Kidney capillary endothelial cell (primary cell): ENCODE measurements around the gene XKR3.
"Not testable (repeated sequence)": the region's sequence is repeated elsewhere in the genome, so short reads cannot be mapped to it uniquely, and the experiment has no call there.

Source experiments
- DNase-seq: peaks from one replicate; pipeline ENCODE4 v3.0.0-alpha.2; 2018; ENCODE audit warnings: low spot score

XKR3 gene

GRCh38 chr22:16824716-16825687, at the start of gene XKR3:
Gene XKR3, minus strand, starts transcription at chr22:16825411. Its CDS starts 17,338 bp downstream, at chr22:16808073.
- DNase-seq: no peak

DNA sequence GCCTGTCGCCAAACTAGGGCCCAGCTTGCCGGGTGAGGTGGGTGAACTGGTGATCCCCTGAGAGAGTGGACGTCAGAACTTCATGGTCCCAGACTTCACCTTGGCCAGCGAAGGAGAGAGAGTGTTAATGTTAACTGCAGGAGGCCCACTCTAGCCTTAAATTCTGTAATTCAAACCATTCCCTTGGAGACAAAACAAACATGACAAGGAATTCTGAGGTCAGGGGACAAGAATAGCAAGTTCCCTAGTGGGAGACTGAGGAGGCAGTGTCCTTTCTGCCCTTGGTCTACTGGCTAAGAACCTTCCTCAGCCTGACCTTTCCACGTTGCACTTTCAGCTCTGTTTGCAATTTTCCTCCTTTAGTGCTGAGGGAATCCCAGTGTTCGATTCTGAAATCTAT, 44.4 kb upstream of the XKR3 start:
- not testable (repeated sequence) for DNase-seq

DNA sequence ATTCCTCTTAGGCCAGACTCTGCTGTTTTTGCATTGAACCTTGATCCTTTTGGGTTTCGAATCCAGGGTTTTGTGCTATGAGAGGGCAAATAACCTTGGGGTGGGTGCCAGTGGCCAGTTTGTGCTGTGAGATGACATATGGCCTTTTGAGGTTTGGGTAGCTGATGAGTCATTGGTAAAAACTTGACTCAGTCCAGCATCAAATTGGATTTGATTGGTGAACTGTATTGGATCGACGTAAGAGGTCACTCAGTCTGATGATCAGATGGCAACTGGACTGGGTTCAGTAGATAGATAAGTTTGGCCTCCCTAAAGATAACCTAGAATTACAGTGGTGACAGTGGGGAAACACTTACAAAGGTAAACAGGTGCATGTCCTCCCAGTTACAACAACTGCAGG, 41.0 kb upstream of the XKR3 start:
- DNase-seq: no peak

GRCh38 chr22:16856851-16857250, 31.6 kb upstream of the XKR3 start:
- not testable (repeated sequence) for DNase-seq

GRCh38 chr22:16854631-16855030, 29.4 kb upstream of the XKR3 start:
- no peak for DNase-seq

GRCh38 chr22:16851268-16851996, 26.2 kb upstream of the XKR3 start:
- not testable (repeated sequence) for DNase-seq

DNA sequence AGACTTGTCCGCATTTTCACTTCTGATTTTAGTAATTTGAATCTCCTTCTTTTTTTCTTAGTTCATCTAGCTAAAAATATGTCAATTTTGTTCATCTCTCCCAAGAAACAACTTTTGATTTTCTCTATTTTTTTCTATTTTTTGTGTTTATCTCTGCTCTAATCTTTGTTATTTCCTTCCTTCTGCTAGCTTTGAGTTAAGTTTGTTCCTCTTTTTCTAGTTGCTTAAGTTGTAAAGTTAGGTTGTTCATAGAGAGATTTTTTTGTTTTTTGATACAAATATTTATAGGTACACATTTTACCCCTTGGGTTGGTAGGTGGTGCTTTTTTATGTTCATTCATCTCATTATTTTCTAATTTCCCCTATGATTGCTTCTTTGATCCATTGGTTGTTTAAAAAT, 22.1 kb upstream of the XKR3 start:
- DNase-seq: no peak

GRCh38 chr22:16845881-16846280, 20.7 kb upstream of the XKR3 start:
- no peak for DNase-seq

DNA sequence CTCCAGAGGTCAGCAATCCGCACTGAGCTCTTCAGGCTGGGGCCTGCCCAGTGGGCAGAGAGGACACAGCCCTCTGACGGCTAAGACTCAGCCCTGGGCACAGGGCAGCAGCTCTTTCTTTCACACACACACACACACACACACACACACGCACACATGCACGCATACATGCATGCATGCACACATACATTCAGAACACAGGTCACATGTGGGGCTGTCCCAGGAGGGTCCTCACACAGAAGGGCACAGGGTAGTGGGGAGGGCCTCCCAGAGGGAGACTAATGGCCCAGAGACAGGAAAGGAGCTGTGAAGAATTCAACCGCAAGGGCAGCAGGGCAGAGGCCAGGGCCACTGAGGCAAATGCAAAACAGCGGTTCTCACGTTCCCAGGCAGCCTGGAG, 20.3 kb upstream of the XKR3 start:
- no peak for DNase-seq

- DNase-seq: no peak
These were observed 19.3 kb upstream of the XKR3 start for GRCh38 chr22:16844529-16844928.

DNA sequence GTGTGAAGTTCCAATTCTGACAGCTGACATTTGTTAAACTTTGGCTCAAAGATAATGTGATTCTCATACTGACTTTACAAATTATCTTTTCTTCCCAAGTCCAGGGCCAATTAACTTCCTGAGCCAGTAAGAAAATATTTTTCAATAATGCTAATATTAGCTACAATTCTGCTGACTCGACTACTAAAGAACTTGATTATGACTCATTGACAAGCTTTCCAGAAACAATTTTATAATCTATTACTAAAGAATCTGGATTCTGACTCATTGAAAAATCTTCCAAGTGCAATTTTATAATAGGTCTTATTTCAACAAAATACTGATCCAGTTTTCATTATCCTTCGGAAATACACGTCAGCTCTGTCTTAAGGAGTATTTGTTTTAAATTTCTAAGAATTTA, 12.9 kb upstream of the XKR3 start:
- no peak for DNase-seq

DNA sequence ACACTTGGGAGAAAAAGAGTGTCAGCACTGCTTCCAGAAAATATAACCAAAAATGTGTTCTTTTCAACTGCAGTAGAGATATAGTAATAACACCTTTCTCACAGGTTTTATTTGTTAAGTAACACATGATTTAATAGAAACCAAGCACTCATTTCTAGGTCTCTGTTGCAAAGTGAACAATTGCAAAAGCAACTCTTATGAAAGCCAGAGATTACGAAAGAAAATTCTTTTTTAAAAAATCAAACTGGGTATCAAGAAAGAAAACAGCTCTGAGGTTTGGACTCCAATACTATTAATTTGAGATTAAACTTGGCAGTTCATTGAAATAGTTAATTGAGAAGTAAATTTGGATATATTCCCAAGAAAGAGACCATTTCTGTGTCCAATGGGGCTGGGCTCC, 9.8 kb upstream of the XKR3 start:
- DNase-seq: no peak

- DNase-seq: no peak
These were observed 6.0 kb upstream of the XKR3 start for GRCh38 chr22:16831257-16831656.

DNA sequence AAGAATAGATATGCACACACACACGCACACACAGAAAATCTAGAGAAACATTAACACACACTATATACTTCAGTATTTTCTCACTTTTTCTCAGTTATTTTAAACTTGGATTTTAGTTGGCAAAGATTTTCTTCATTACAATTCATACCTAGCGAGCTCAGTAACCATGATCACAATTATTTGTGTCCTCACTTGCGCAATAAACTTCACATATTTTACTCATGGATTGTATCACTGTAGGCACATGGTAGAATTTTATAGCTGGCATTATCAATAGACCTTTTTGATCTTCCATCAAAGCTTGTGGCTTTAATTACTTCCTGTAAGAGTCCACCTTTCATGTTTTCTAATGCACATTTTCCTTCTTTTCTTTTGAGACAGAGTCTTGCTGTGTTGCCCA, 4.8 kb upstream of the XKR3 start:
- no peak for DNase-seq

GRCh38 chr22:16828876-16829275, 3.7 kb upstream of the XKR3 start:
- DNase-seq: no peak

- no peak for DNase-seq
These were observed 2.3 kb upstream of the XKR3 start for GRCh38 chr22:16827506-16827905.

- DNase-seq: no peak
These were observed 6.0 kb downstream of the XKR3 start for GRCh38 chr22:16819249-16819648.

DNA sequence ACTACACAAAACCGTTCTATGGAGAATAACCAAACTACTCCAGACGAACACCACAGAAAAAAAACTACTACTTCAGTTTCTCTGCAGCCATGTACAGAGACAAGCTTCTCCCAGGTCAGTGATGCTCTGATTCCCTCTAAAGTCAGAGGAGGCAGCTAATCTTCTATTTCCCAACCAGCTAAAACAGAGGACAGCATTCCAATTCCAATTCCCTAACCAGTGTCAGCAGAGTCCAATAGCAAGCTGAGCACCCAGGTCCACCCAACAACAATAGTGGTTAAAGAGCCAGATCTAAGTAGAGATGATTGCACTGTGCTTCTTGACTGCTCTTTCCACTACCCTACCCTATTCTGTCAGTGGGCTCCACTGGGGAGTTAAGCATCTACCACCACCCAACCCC, 6.7 kb downstream of the XKR3 start:
- DNase-seq: no peak

- no peak for DNase-seq
These were observed 10.1 kb downstream of the XKR3 start for GRCh38 chr22:16815073-16815472.

GRCh38 chr22:16810188-16810802, 14.9 kb downstream of the XKR3 start:
- DNase-seq: no peak

- no peak for DNase-seq
These were observed 16.5 kb downstream of the XKR3 start for GRCh38 chr22:16808744-16809143.

DNA sequence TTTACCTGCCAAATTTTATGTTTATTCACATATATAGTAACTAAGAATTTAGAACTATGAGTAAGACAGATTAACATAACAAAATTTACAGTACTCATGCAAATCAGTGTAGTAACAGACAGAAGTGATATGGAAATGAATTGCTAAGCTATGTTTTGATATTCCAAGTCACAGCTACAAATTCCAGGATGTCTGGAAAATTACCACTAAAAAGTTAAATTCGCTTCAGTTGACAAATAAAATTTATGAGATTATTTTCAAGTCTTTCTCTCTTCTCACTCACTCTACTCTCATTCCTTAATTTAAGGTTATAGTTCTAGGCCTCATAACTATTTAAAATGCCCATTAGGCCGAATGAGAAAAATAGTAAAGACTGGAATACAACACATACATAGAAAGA, 18.1 kb downstream of the XKR3 start:
- no peak for DNase-seq

DNA sequence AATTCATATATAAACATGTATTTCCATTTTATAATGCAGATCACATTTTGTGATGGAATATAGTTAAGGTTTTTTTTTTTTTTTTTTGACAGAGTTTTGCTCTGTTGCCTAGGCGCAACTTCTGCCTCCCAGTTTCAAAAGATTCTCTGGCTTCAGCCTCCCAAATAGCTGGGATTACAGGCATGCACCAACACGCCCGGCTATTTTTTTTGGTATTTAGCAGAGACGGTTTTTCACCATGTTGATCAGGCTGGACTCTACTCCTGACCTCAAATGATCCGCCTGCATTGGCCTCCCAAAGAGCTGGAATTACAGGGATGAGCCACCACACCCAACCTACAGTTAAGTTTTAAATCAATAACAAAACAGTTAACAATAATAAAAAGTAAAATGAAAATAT, 18.8 kb downstream of the XKR3 start:
- no peak for DNase-seq
